Measurements from ENCODE around the gene HAND1.

HAND1 gene

DNA sequence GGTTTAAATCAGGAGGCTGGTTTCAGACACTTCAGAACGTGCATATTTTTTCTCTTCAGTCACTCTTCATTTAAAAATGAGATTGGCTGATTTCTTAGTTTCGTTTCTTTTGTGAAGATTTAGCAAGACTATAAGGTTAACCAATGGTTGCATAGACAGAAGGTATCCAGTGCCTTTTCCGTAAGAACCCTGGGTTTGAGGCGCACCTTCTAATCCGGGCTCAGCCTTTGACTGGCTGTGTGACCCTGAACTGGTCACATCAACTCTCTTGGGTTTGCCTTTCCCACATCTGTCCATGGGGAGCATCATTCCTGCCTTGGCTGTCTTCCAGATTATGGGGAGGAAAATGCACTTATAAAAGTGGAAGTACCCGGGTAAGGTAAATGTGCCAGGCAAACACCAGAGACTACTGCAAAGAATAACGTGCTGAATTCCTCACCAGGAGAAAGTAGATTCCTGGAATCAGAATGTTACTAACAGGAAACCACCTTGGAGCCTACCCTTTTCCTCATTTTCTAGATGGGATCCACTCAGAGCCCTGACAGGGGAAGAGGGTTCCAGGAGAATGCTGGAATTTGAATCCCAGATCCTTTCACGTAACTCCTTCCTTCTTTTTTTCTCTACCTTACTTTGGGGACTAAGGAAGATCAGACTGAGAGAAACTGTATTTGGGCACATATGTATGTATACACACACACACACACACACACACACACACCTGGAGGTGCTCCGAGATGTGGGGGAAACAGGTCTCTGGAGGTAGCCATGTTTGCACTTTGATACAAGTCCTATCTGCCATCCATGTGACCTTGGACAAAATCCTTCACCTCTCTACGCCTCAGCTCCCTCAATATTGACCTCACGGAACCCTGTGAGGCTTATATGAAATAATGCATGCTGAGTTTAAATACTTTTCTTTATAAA is 6.8 kb downstream of the HAND1 start:
- Histone ChIP-seq H3F3A (ENCODE audit: insufficient read depth) (no peaks in the 10 kb centered on the region), H3K9me3 (ENCODE audit: insufficient read depth, low read length) (no peaks in the 10 kb centered on the region), H3K4me2 (ENCODE audit: low read depth, low read length, poor library complexity, severe bottlenecking) (no peak overlapping the region), H3K79me2 (ENCODE audit: insufficient read depth, low read length) (no peaks in the 10 kb centered on the region), H3K36me3 (ENCODE audit: low read length) (no peaks in the 10 kb centered on the region), H3K27ac (ENCODE audit: low read depth, low read length) (no peak overlapping the region), H3K4me3 (ENCODE audit: insufficient read depth, low read length, poor library complexity, severe bottlenecking) (no peak overlapping the region), H4K20me1 (ENCODE audit: low read depth, low read length) (no peaks in the 10 kb centered on the region), H2AFZ (ENCODE audit: low read depth, low read length, severe bottlenecking) (no peak overlapping the region), H3K9ac (ENCODE audit: low read length) (no peak overlapping the region), H3K27me3 (ENCODE audit: low read length) (no peaks in the 10 kb centered on the region), H3K9me2 (replicated peaks; ENCODE audit: insufficient read depth, low read length) (no peaks in the 10 kb centered on the region)
- TF ChIP-seq EZH2phosphoT487 (conservative IDR thresholded peaks at IDR 0.05; ENCODE audit: low read length), result no peak
- TF ChIP-seq, protein P1, sequence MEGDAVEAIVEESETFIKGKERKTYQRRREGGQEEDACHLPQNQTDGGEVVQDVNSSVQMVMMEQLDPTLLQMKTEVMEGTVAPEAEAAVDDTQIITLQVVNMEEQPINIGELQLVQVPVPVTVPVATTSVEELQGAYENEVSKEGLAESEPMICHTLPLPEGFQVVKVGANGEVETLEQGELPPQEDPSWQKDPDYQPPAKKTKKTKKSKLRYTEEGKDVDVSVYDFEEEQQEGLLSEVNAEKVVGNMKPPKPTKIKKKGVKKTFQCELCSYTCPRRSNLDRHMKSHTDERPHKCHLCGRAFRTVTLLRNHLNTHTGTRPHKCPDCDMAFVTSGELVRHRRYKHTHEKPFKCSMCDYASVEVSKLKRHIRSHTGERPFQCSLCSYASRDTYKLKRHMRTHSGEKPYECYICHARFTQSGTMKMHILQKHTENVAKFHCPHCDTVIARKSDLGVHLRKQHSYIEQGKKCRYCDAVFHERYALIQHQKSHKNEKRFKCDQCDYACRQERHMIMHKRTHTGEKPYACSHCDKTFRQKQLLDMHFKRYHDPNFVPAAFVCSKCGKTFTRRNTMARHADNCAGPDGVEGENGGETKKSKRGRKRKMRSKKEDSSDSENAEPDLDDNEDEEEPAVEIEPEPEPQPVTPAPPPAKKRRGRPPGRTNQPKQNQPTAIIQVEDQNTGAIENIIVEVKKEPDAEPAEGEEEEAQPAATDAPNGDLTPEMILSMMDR (IDR thresholded peaks at IDR 0.05; ENCODE audit: insufficient read depth, low read length, poor library complexity, severe bottlenecking), result no peak

DNA sequence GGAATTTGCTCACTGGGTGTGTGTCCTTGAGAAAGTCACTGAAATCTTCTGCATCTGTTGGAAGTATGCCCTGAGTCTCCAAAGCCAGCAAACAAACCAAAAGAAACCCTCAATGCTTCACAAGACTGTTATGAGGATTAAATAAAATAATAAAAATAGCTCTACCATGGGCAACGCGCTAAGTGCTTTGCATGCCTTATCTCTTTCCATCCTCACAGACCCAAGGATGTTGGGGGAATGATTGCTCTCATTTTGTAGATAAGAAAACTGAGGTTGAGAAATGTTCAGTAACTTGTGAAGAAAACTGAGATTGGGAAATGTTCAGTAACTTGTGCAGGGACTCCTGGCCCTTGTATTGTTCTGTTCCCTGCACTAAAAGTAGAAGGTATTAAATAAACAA is 7.9 kb downstream of the HAND1 start:
- Histone ChIP-seq H3K9me3 (ENCODE audit: insufficient read depth, low read length) (no peaks in the 10 kb centered on the region), H3K36me3 (ENCODE audit: low read length) (no peaks in the 10 kb centered on the region), H3K79me2 (ENCODE audit: insufficient read depth, low read length) (no peaks in the 10 kb centered on the region), H3K4me2 (ENCODE audit: low read depth, low read length, poor library complexity, severe bottlenecking) (no peak overlapping the region), H2AFZ (ENCODE audit: low read depth, low read length, severe bottlenecking) (no peak overlapping the region), H3F3A (ENCODE audit: insufficient read depth) (no peaks in the 10 kb centered on the region), H4K20me1 (ENCODE audit: low read depth, low read length) (no peaks in the 10 kb centered on the region), H3K27me3 (ENCODE audit: low read length) (no peaks in the 10 kb centered on the region), H3K9me2 (replicated peaks; ENCODE audit: insufficient read depth, low read length) (no peaks in the 10 kb centered on the region), H3K27ac (ENCODE audit: low read depth, low read length) (no peak overlapping the region), H3K4me3 (ENCODE audit: insufficient read depth, low read length, poor library complexity, severe bottlenecking) (no peak overlapping the region), H3K9ac (ENCODE audit: low read length) (no peak overlapping the region)
- TF ChIP-seq EZH2phosphoT487 (conservative IDR thresholded peaks at IDR 0.05; ENCODE audit: low read length), result no peak
- TF ChIP-seq, protein P1 (IDR thresholded peaks at IDR 0.05; ENCODE audit: insufficient read depth, low read length, poor library complexity, severe bottlenecking), result no peak

DNA sequence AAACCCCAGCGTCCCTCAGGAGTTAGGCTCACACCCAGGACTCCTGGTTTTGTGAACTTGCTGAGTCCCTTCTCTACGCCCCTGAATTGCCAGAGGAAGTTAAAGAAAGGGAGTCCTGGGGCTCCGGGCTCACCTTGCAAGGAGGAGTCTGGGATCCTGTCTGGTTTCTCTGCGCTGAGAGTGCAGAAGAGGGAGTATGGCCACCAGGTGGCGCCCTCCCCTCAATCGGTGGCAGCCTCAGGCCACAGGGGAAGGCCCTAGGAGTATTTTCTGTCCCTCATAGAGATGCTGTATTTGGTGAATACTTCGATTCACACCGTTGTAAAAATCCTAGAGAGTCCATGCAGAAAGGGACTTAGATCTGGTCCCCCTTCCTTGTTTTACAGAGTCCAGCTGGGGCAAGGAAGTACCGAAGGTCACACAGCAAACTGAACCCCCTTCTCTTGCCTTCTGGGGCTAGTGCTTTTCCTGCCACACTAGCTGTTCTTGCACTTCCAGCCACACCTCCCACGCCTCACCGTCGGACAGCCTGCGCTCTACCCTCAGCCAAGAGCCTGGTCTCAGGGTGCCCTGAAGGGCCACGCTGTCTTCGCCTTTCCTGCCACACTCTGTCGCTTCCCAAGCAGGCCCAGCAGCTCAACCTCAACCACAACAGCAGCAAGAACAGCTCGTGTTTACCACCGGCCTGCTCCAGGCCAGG is 10.2 kb downstream of the HAND1 start:
- no peak overlapping the region for H3K27ac ChIP-seq (ENCODE audit: low read depth, low read length)
- no peaks in the 10 kb centered on the region for H3K27me3 ChIP-seq (ENCODE audit: low read length)
- no peaks in the 10 kb centered on the region for H3K36me3 ChIP-seq (ENCODE audit: low read length)
- no peak for TF ChIP-seq EZH2phosphoT487 (conservative IDR thresholded peaks at IDR 0.05; ENCODE audit: low read length)
- TF ChIP-seq, protein P1 (IDR thresholded peaks at IDR 0.05; ENCODE audit: insufficient read depth, low read length, poor library complexity, severe bottlenecking), result peak; percentile 91
- H3K9me3 ChIP-seq (ENCODE audit: insufficient read depth, low read length), result no peaks in the 10 kb centered on the region
- H3K9ac ChIP-seq (ENCODE audit: low read length), result no peak overlapping the region
- no peaks in the 10 kb centered on the region for H3F3A ChIP-seq (ENCODE audit: insufficient read depth)
- no peaks in the 10 kb centered on the region for H4K20me1 ChIP-seq (ENCODE audit: low read depth, low read length)
- H3K4me2 ChIP-seq (ENCODE audit: low read depth, low read length, poor library complexity, severe bottlenecking), result no peak overlapping the region
- no peaks in the 10 kb centered on the region for H3K9me2 ChIP-seq (replicated peaks; ENCODE audit: insufficient read depth, low read length)
- H2AFZ ChIP-seq (ENCODE audit: low read depth, low read length, severe bottlenecking), result no peak overlapping the region
- H3K4me3 ChIP-seq (ENCODE audit: insufficient read depth, low read length, poor library complexity, severe bottlenecking), result no peak overlapping the region
- H3K79me2 ChIP-seq (ENCODE audit: insufficient read depth, low read length), result no peaks in the 10 kb centered on the region
